GM23248 (cell line): ENCODE measurements around the gene ADRM1.

Experiments used
- EZH2 ChIP-seq: fragments of 200-600 bp; sonication (generic); IDR thresholded peaks from 2 replicates; pipeline ENCODE4 v1.6.1; 2018; ENCODE audit warnings: antibody characterized with exemption, mild to moderate bottlenecking; ENCODE audit not compliant: insufficient read depth, poor library complexity, severe bottlenecking
- EZH2phosphoT487 ChIP-seq: fragments of 200-600 bp; sonication (generic); IDR thresholded peaks from 2 replicates; pipeline ENCODE4 v1.6.1; 2018; ENCODE audit warnings: antibody characterized with exemption, moderate library complexity, mild to moderate bottlenecking, low read depth; ENCODE audit not compliant: insufficient read depth

- TF ChIP-seq EZH2, result no peak
- no peak for TF ChIP-seq EZH2phosphoT487
These were observed 25.1 kb downstream of the ADRM1 start for GRCh38 chr20:62327726-62328495.
